Activated B cell treated with CpG ODN at 0.5 μM for 24 hours (primary cell): ENCODE results near the gene IFNAR1. TPM values are rescaled to one million over a fixed set of nuclear protein-coding genes. Genes with fewer than 3 reads are reported as not detected.

Source experiments
- ATAC-seq: fragments of 200-7000 bp; cut with Tn5 transposase; one replicate; pipeline ENCODE4 v1.10.0; 2021; ENCODE audit warnings: low read depth, mild to moderate bottlenecking, moderate library complexity
- CTCF ChIA-PET: fragments of 350-600 bp; sonication (Branson Sonifier 250); formaldehyde crosslinking; loops from one replicate; lab custom pipeline; 2021; ENCODE audit warnings: antibody characterized with exemption; lab: Charles Lee
- POLR2A ChIA-PET: fragments of 350-600 bp; sonication (Branson Sonifier 250); formaldehyde crosslinking; loops from one replicate; lab custom pipeline; 2021; ENCODE audit warnings: antibody characterized with exemption; lab: Charles Lee
- DNase-seq: peaks from one replicate; pipeline ENCODE4 v3.0.0; 2022
- H3K27ac Mint-ChIP-seq: one replicate; pipeline ENCODE4 v1.8.0; 2020; ENCODE audit warnings: mixed read lengths
- H3K27me3 Mint-ChIP-seq: one replicate; pipeline ENCODE4 v1.8.0; 2021; ENCODE audit warnings: mixed read lengths
- H3K36me3 Mint-ChIP-seq: one replicate; pipeline ENCODE4 v1.8.0; 2021; ENCODE audit warnings: low read depth, mixed read lengths
- H3K4me1 Mint-ChIP-seq: one replicate; pipeline ENCODE4 v1.8.0; 2021; ENCODE audit warnings: mixed read lengths
- H3K4me3 Mint-ChIP-seq: one replicate; pipeline ENCODE4 v1.8.0; 2020; ENCODE audit warnings: mild to moderate bottlenecking, mixed read lengths
- H3K9me3 Mint-ChIP-seq: one replicate; pipeline ENCODE4 v1.8.0; 2020; ENCODE audit warnings: mixed read lengths
- CTCF ChIP-seq: fragments of 200-600 bp; IDR thresholded peaks from one replicate; pipeline ENCODE4 v1.8.0; 2022; ENCODE audit warnings: antibody characterized with exemption, mild to moderate bottlenecking
- intact Hi-C: fragments of 100-400 bp; cut with micrococcal nuclease; formaldehyde crosslinking; loops from one replicate; pipeline ENCODE4 v1.15.1; 2024
- total RNA-seq: library from RNA; stranded (reverse); gene quantifications from 2 replicates; pipeline ENCODE4 v1.2.3, GENCODE V29; 2022

IFNAR1 gene
- total RNA-seq, 1 donor from 2014 or later = 34.5 TPM

GRCh38 chr21:33398361-33398760, 73.6 kb downstream of the IFNAR1 start:
- Mint-ChIP-seq H3K9me3 (no peaks in the 10 kb centered on the region), H3K27me3 (no peaks in the 10 kb centered on the region), H3K27ac (no peak overlapping the region), H3K4me3 (no peak overlapping the region), H3K4me1 (peaks cover 70% of the 10 kb centered on the region), H3K36me3 (no peaks in the 10 kb centered on the region)
- ATAC-seq (no peak), DNase-seq (no peak)
- no peak for TF ChIP-seq CTCF
- ChIA-PET POLR2A (interaction anchor here (0.8 to 2.2 kb wide), 2 partner anchors 36 to 143 kb away, joined by 7 to 9 read pairs; partner anchors contain the start of gene GART), CTCF (interaction anchor here (3.1 kb wide), 1 partner anchor 37 kb away, joined by 13 read pairs; no protein-coding TSS in a partner anchor)
- intact Hi-C loops = no loop called here

GRCh38 chr21:33401630-33401992, 76.8 kb downstream of the IFNAR1 start:
- ATAC-seq (no peak), DNase-seq (no peak)
- Mint-ChIP-seq H3K27ac (no peak overlapping the region), H3K27me3 (no peaks in the 10 kb centered on the region), H3K4me3 (no peak overlapping the region), H3K36me3 (peaks cover 19% of the 10 kb centered on the region), H3K9me3 (no peaks in the 10 kb centered on the region), H3K4me1 (peaks cover 69% of the 10 kb centered on the region)
- CTCF ChIA-PET = interaction anchor here (0.7 to 1.5 kb wide), 2 partner anchors 40 kb away, joined by 3 to 10 read pairs; no protein-coding TSS in a partner anchor
- TF ChIP-seq CTCF = no peak
- POLR2A ChIA-PET = interaction anchor here (0.6 to 6.5 kb wide), 5 partner anchors 19 to 77 kb away, joined by 3 to 93 read pairs (median 9); partner anchors contain the start of gene IFNAR1
- intact Hi-C loops = no loop called here

GRCh38 chr21:33402001-33402979, 77.5 kb downstream of the IFNAR1 start:
- H3K36me3 Mint-ChIP-seq = peaks cover 23% of the 10 kb centered on the region
- ChIA-PET POLR2A (interaction anchor here (0.5 to 6.5 kb wide), 15 partner anchors 14 to 1564 kb away, joined by 3 to 93 read pairs (median 5); partner anchors contain the start of gene IFNAR1), CTCF (interaction anchor here (0.7 to 1.5 kb wide), 2 partner anchors 40 to 41 kb away, joined by 3 to 10 read pairs; no protein-coding TSS in a partner anchor)
- H3K27ac Mint-ChIP-seq = peak overlapping the region; percentile 83
- ATAC-seq (peak; percentile 40), DNase-seq (peak; percentile 36)
- peak overlapping the region; percentile 81 for H3K4me3 Mint-ChIP-seq
- no peaks in the 10 kb centered on the region for H3K27me3 Mint-ChIP-seq
- H3K4me1 Mint-ChIP-seq = peaks cover 76% of the 10 kb centered on the region
- H3K9me3 Mint-ChIP-seq = no peaks in the 10 kb centered on the region
- intact Hi-C loops = loop anchor here (1.0 to 2.0 kb wide), 3 partner anchors 9 to 77 kb away; partner anchors contain the start of gene IFNAR1
- no peak for TF ChIP-seq CTCF

- CTCF ChIA-PET = interaction anchor here (1.3 to 4.1 kb wide), 3 partner anchors 10 to 43 kb away, joined by 3 to 38 read pairs (median 10); no protein-coding TSS in a partner anchor
- ATAC-seq (peak; percentile 62), DNase-seq (peak; percentile 64)
- H3K9me3 Mint-ChIP-seq = no peaks in the 10 kb centered on the region
- H3K27ac Mint-ChIP-seq = peak within 1 kb of the TSS; percentile 94
- H3K4me3 Mint-ChIP-seq = peak within 1 kb of the TSS; percentile 95
- peaks cover 78% of the 10 kb centered on the region for H3K4me1 Mint-ChIP-seq
- no peak for TF ChIP-seq CTCF
- peaks cover 29% of the 10 kb centered on the region for H3K36me3 Mint-ChIP-seq
- H3K27me3 Mint-ChIP-seq = no peaks in the 10 kb centered on the region
- POLR2A ChIA-PET = interaction anchor here (0.6 to 6.5 kb wide), 13 partner anchors 15 to 199 kb away, joined by 3 to 93 read pairs (median 8); partner anchors contain the start of gene IFNAR1
- intact Hi-C loops = loop anchor here (2.0 kb wide), 1 partner anchor 78 kb away; the partner anchor contains the start of gene IFNAR1
Observed at GRCh38 chr21:33403128-33403785, 78.5 kb downstream of the IFNAR1 start, which contains the start of gene IFNGR2. Gene IFNGR2, plus strand, starts transcription at chr21:33403413. Its CDS starts 131 bp downstream, at chr21:33403544.
